Colonic mucosa (tissue), 4 donors: Measurements from ENCODE around the gene SUV39H1. TPM values are rescaled to one million over a fixed set of nuclear protein-coding genes. Genes with fewer than 3 reads are reported as not detected.
A peak's percentile ranks its signal among the peaks of the same experiment; 100 is the strongest.

Experiments
- DNase-seq: peaks from one replicate; pipeline ENCODE4 v3.0.0-alpha.2; 2020
- H3K27ac ChIP-seq: fragments of 200-600 bp; one replicate; pipeline ENCODE4 v1.8.0; 2021
- H3K27me3 ChIP-seq: fragments of 200-600 bp; one replicate; pipeline ENCODE4 v1.8.0; 2021
- H3K36me3 ChIP-seq: fragments of 200-600 bp; one replicate; pipeline ENCODE4 v1.8.0; 2021
- H3K4me1 ChIP-seq: fragments of 200-600 bp; one replicate; pipeline ENCODE4 v1.8.0; 2021; ENCODE audit warnings: mild to moderate bottlenecking
- H3K4me3 ChIP-seq: fragments of 200-600 bp; one replicate; pipeline ENCODE4 v1.8.0; 2021
- H3K9ac ChIP-seq, 2 donors: one replicate each; pipeline ENCODE4 v1.7.0; 2013; ENCODE audit warnings: control low read depth in 2 of 2, low read depth in 2 of 2, low read length in 2 of 2
- H3K9me3 ChIP-seq: fragments of 200-600 bp; one replicate; pipeline ENCODE4 v1.8.0; 2021
- CTCF ChIP-seq: fragments of 200-600 bp; IDR thresholded peaks from one replicate; pipeline ENCODE4 v1.8.0; 2022; ENCODE audit warnings: antibody characterized with exemption, mild to moderate bottlenecking
- intact Hi-C: fragments of 100-400 bp; cut with DNase I; formaldehyde crosslinking; loops from one replicate; pipeline ENCODE4 v1.14.1; 2022
- total RNA-seq, 2 donors: library from RNA; stranded (reverse); fragmentation: NEBNext Ultra II Directional in 1 of 2; extraction: Animal tissue kit (Norgen Biotek cat#: 25700) in 1 of 2; gene quantifications; one replicate each; pipeline ENCODE4 v1.2.1, GENCODE V29; 2021
- donor health status: healthy.
- donor health status: DM: no; HTN: no; CAD: no.
- donor health status: DM: no; HTN: no; CAD: no.

SUV39H1 gene
- total RNA-seq, 2 donors from 2014 or later, result 4.8 to 16.8 TPM

GRCh38 chrX:48703642-48704481, 7.3 kb downstream of the SUV39H1 start:
- intact Hi-C loops, result no loop called here
- Histone ChIP-seq H3K4me1 (no peaks in the 10 kb centered on the region), H3K36me3 (no peaks in the 10 kb centered on the region), H3K9me3 (no peaks in the 10 kb centered on the region), H3K4me3 (no peak overlapping the region), H3K27ac (no peak overlapping the region), H3K9ac (no peak overlapping the region), H3K27me3 (no peaks in the 10 kb centered on the region)
- peak; percentile 30 for DNase-seq
- TF ChIP-seq CTCF, result no peak

- no peak overlapping the region for H3K9ac ChIP-seq
- H3K36me3 ChIP-seq, result no peaks in the 10 kb centered on the region
Observed at GRCh38 chrX:48705871-48706270, 9.3 kb downstream of the SUV39H1 start.

GRCh38 chrX:48709522-48710112, 13.1 kb downstream of the SUV39H1 start:
- TF ChIP-seq CTCF, result no peak
- DNase-seq, result no peak

More at GRCh38 chrX:48705871-48706270, 9.3 kb downstream of the SUV39H1 start:
- no peak overlapping the region for H3K27ac ChIP-seq
- intact Hi-C loops, result no loop called here
- no peak overlapping the region for H3K4me3 ChIP-seq
- H3K4me1 ChIP-seq, result no peaks in the 10 kb centered on the region
- no peaks in the 10 kb centered on the region for H3K27me3 ChIP-seq
- DNase-seq, result no peak
- H3K9me3 ChIP-seq, result no peaks in the 10 kb centered on the region
- no peak for TF ChIP-seq CTCF

GRCh38 chrX:48711162-48711928, 14.8 kb downstream of the SUV39H1 start:
- intact Hi-C loops, result no loop called here
- no peak for DNase-seq
- Histone ChIP-seq H3K36me3 (no peaks in the 10 kb centered on the region), H3K4me3 (no peak overlapping the region), H3K9me3 (no peaks in the 10 kb centered on the region), H3K27me3 (no peaks in the 10 kb centered on the region), H3K9ac (no peak overlapping the region), H3K27ac (no peak overlapping the region), H3K4me1 (no peaks in the 10 kb centered on the region)
- TF ChIP-seq CTCF, result no peak

More at GRCh38 chrX:48709522-48710112, 13.1 kb downstream of the SUV39H1 start:
- H3K27ac ChIP-seq, result no peak overlapping the region
- no peaks in the 10 kb centered on the region for H3K36me3 ChIP-seq
- no peaks in the 10 kb centered on the region for H3K27me3 ChIP-seq
- H3K4me1 ChIP-seq, result no peaks in the 10 kb centered on the region
- intact Hi-C loops, result no loop called here
- no peak overlapping the region for H3K4me3 ChIP-seq
- H3K9me3 ChIP-seq, result no peaks in the 10 kb centered on the region
- H3K9ac ChIP-seq, result no peak overlapping the region

GRCh38 chrX:48711929-48712505, 15.5 kb downstream of the SUV39H1 start:
- H3K27ac ChIP-seq, result no peak overlapping the region
- no peaks in the 10 kb centered on the region for H3K4me1 ChIP-seq
- H3K36me3 ChIP-seq, result no peaks in the 10 kb centered on the region
- intact Hi-C loops, result no loop called here
- no peak for DNase-seq
- H3K4me3 ChIP-seq, result no peak overlapping the region
- H3K9me3 ChIP-seq, result no peaks in the 10 kb centered on the region
- TF ChIP-seq CTCF, result no peak
- no peaks in the 10 kb centered on the region for H3K27me3 ChIP-seq
- no peak overlapping the region for H3K9ac ChIP-seq
